Adipose tissue (tissue), 3 donors: ENCODE data around the gene WWP2. TPM values are rescaled to one million over a fixed set of nuclear protein-coding genes. Genes with fewer than 3 reads are reported as not detected.

Experiments
- H3K27ac ChIP-seq: one replicate; pipeline ENCODE4 v1.5.1; 2013; ENCODE audit warnings: low read depth, low read length
- WGBS, 3 donors: extraction: QIAGEN DNeasy Blood & Tissue Kit; methylation state at CpG; one replicate each; pipeline ENCODE4 v1.1.7; 2013; 5-methylcytosine and 5-hydroxymethylcytosine counted together
- polyA plus RNA-seq, 3 donors: library from polyadenylated mRNA; stranded (reverse); fragments of 200-250 nt; gene quantifications; one replicate each; pipeline ENCODE4 v1.2.3, GENCODE V29; 2013
- donor health status: healthy with polysubstance abuse.
- donor health status: Bipolar disorder and iron deficiency.
- donor health status: healthy.

Gene WWP2
- polyA plus RNA-seq, 3 donors = 18.9 to 25.1 (median 19.6) TPM

GRCh38 chr16:69861292-69862030 lies 99.3 kb downstream of the WWP2 start:
- no peak overlapping the region for H3K27ac ChIP-seq
- WGBS, 3 donors = 20 to 35% (median 31%) methylated on average over 12 of the region's 12 CpGs

- no peak overlapping the region for H3K27ac ChIP-seq
- WGBS, 3 donors = 70 to 96% (median 95%) methylated on average over 16 of the region's 16 CpGs
Measured at GRCh38 chr16:69863401-69864281, 101.5 kb downstream of the WWP2 start.

- 74 to 82% (median 74%) methylated on average over 8 of the region's 8 CpGs for WGBS, 3 donors
- H3K27ac ChIP-seq = no peak overlapping the region
Measured at GRCh38 chr16:69865701-69866100, 103.6 kb downstream of the WWP2 start.

- no peak overlapping the region for H3K27ac ChIP-seq
- WGBS, 3 donors = 73 to 90% (median 89%) methylated on average over 8 of the region's 8 CpGs
Measured at GRCh38 chr16:69867784-69868560, 105.8 kb downstream of the WWP2 start.

GRCh38 chr16:69870761-69871160 lies 108.6 kb downstream of the WWP2 start:
- no peak overlapping the region for H3K27ac ChIP-seq
- WGBS, 3 donors = 94% methylated on average over 4 of the region's 4 CpGs

- WGBS, 3 donors = 96 to 98% (median 97%) methylated on average over 15 of the region's 15 CpGs
- no peak overlapping the region for H3K27ac ChIP-seq
Measured at GRCh38 chr16:69871708-69872107, 109.6 kb downstream of the WWP2 start.

GRCh38 chr16:69872888-69873287 lies 110.8 kb downstream of the WWP2 start:
- 92 to 96% (median 93%) methylated on average over 7 of the region's 7 CpGs for WGBS, 3 donors
- H3K27ac ChIP-seq = no peak overlapping the region

DNA sequence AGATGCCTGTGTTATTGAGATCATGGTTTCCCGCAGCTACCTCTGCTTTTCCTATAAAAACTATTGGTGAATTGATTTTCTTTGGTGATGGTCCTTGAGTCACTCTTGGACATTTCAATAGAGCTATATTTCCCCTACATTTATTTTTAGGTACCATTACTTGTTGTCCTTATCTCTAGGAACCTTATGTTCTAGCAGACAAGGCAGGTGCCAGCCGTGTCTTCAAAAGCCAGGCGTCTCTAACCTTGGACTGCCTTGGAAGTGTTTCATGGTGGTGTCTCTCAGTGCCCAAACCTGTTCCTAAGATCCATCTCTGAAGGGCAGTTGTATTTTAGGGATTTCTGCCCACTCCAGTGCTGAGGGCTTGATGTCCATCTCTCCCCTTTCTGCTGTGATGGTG lies 111.7 kb downstream of the WWP2 start:
- H3K27ac ChIP-seq = no peak overlapping the region
- WGBS, 3 donors = 48 to 93% (median 91%) methylated on average over 3 of the region's 3 CpGs

DNA sequence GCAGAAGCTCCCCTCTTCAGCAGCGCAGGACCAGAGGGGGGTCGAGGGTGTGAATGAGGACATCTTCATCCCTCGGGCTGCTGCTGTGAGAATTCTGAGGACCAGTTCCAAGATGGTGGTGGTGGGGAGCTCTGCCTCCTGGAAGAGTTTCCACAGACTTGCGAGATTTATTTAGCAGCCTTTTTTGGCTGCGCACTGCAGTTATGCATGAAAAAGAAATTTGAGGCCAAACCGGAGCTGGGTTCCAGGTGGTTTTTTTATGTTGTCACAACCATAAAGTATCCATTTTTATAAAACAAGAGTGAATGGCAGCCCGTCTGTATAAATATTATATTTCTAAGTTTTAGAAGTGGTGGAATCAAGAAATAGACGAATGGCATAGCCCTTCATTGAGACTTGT lies 112.1 kb downstream of the WWP2 start:
- H3K27ac ChIP-seq = no peak overlapping the region

DNA sequence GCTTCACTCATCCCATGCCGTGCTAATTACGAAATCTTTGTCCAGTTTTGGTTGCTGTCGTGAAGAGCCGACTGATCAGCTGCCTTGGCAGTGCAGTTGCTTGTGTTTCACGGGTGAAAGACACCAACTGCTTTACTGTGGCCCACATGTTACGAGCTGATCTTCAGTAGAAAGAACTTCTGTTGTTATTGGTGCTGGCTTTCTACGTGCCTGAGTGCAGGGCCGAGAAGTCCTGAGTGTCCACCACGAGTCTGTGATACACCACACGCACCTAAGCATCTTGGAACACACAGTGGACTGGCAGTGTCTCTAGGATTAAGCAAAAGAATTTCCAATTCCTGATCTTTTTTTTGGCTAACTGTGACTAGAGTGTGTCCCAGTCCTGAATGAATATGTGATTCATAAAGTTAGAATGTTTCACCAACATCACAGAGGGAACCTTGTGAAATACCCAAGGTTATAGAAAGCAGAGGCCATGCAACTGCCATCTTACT lies 118.6 kb downstream of the WWP2 start:
- no peak overlapping the region for H3K27ac ChIP-seq
- 75 to 93% (median 90%) methylated on average over 10 of the region's 10 CpGs for WGBS, 3 donors

More for the DNA sequence above, 112.1 kb downstream of the WWP2 start:
- WGBS, 3 donors = 84 to 92% (median 92%) methylated on average over 8 of the region's 8 CpGs

DNA sequence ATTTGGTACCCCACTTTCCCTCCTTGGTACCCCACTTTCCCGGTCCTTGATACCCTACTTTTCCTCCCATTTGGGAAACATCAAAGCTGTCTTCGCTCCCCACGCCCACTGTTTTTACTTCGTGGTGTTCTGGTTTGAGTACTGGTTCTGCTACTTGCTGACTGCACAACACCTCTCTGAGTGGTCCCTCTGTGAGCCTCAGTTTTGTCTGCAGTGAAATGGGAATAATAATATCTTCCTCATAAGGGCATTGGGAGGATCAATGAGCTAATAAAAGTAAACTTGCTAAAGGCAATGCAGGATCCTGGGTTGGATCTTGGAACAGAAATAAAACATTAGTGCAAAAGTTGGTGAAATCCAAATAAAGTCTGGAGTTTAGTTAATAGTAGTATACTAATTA lies 119.0 kb downstream of the WWP2 start:
- 96 to 98% (median 97%) methylated on average over 4 of the region's 4 CpGs for WGBS, 3 donors
- no peak overlapping the region for H3K27ac ChIP-seq

DNA sequence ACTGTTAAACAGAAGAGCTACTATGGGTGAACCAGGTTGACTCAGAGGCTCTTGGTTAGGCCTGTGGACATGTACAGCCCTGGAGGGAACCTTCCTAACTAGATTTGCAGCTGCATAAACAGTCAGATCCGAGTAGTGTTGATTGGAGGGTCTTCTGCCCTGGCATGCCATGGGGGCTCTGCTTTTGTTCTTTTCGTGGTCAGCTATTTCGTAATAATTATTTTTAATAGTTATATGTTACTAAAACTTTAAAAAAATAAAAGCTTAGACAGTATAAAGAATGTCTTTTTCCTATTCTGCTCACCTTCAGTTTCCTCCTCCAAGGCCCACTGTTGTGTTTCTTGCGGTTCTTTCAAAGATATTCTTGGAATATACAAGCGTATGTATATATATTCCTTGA lies 121.6 kb downstream of the WWP2 start:
- H3K27ac ChIP-seq = no peak overlapping the region
- 96 to 99% (median 96%) methylated on average over 5 of the region's 5 CpGs for WGBS, 3 donors

GRCh38 chr16:69885722-69886121 lies 123.6 kb downstream of the WWP2 start:
- WGBS, 3 donors = 94 to 97% (median 97%) methylated on average over 3 of the region's 3 CpGs
- H3K27ac ChIP-seq = no peak overlapping the region

GRCh38 chr16:69886726-69887125 lies 124.6 kb downstream of the WWP2 start:
- 95 to 99% (median 97%) methylated on average over 5 of the region's 5 CpGs for WGBS, 3 donors
- H3K27ac ChIP-seq = no peak overlapping the region

DNA sequence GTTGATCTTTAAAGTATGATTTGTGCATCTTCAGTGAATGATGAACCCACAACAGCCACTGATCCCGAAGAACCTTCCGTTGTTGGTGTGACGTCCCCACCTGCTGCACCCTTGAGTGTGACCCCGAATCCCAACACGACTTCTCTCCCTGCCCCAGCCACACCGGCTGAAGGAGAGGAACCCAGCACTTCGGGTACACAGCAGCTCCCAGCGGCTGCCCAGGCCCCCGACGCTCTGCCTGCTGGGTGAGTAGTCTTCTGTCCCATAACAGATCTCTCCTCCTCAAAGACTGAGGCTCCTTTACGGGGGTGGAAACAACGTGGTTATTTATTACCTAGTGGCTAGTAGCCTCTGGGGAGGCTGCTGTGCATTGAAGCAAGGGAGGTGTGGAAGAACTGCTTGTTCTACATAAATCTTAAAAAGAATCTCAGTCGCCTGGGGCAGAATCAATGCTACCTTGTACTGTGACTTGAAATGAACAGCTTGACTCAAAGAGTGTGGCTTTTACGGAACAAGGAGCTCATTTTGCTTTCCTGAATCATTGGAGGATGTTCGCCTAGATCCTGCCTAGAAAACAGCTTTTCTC lies 126.0 kb downstream of the WWP2 start:
- no peak overlapping the region for H3K27ac ChIP-seq
- WGBS, 3 donors = 85 to 93% (median 93%) methylated on average over 15 of the region's 15 CpGs

- WGBS, 3 donors = 82 to 95% (median 94%) methylated on average over 7 of the region's 7 CpGs
Measured at GRCh38 chr16:69889295-69889964, 127.3 kb downstream of the WWP2 start.

GRCh38 chr16:69890114-69890891 lies 128.2 kb downstream of the WWP2 start:
- no peak overlapping the region for H3K27ac ChIP-seq
- 58 to 64% (median 60%) methylated on average over 17 of the region's 17 CpGs for WGBS, 3 donors

More at GRCh38 chr16:69889295-69889964, 127.3 kb downstream of the WWP2 start:
- no peak overlapping the region for H3K27ac ChIP-seq
